Thyroid gland (tissue), 4 donors: Measurements from ENCODE around the gene CDC42EP5. TPM values are rescaled to one million over a fixed set of nuclear protein-coding genes. Genes with fewer than 3 reads are reported as not detected.

Experiments
- DNase-seq, 2 donors: peaks; one replicate each; pipeline ENCODE4 v3.0.0-alpha.2; 2019
- H3K27ac ChIP-seq, 3 donors: fragments of 200-600 bp; sonication (generic); 1 replicate in 2 of 3; 2 replicates in 1 of 3; pipeline ENCODE4 v1.5.1; 2016 to 2019; ENCODE audit warnings: mild to moderate bottlenecking in 1 of 3, moderate library complexity in 1 of 3
- H3K27me3 ChIP-seq: fragments of 200-600 bp; sonication (generic); one replicate; pipeline ENCODE4 v1.5.1; 2019
- H3K36me3 ChIP-seq, 2 donors: fragments of 200-600 bp; sonication (generic); one replicate each; pipeline ENCODE4 v1.5.1; 2016 to 2019
- H3K4me1 ChIP-seq, 2 donors: fragments of 200-600 bp; sonication (generic); one replicate each; pipeline ENCODE4 v1.5.1; 2017 to 2019
- H3K4me3 ChIP-seq, 3 donors: fragments of 200-600 bp; sonication (generic); replicated peaks in 1 of 3; 1 replicate in 2 of 3; 2 replicates in 1 of 3; pipeline ENCODE4 v1.5.1; 2016; ENCODE audit warnings: mild to moderate bottlenecking in 1 of 3
- H3K9me3 ChIP-seq: fragments of 200-600 bp; sonication (generic); one replicate; pipeline ENCODE4 v1.5.1; 2017
- POLR2A ChIP-seq, 2 donors: fragments of 450-650 bp; IDR thresholded peaks; one replicate each; pipeline ENCODE4 v1.6.1; 2017; ENCODE audit warnings: antibody characterized with exemption in 2 of 2, mild to moderate bottlenecking in 2 of 2, moderate library complexity in 1 of 2
- WGBS, 2 donors: methylation state at CpG; one replicate each; pipeline ENCODE4 v1.1.5; 2017; 5-methylcytosine and 5-hydroxymethylcytosine counted together
- intact Hi-C: fragments of 100-400 bp; cut with DNase I; formaldehyde crosslinking; loops from one replicate; pipeline ENCODE4 v1.15.1; 2023
- total RNA-seq, 4 donors: library from RNA; depleted of rRNA; stranded (reverse); fragments of >200 nt; gene quantifications; one replicate each; pipeline ENCODE4 v1.2.3, GENCODE V29; 2016
- TF ChIP-seq, protein P1 (sequence below), 6 experiments: fragments of 200-600 bp in 3 of 6; fragments of 450-650 bp in 3 of 6; sonication (generic) in 3 of 6; IDR thresholded peaks; one replicate each; pipeline ENCODE4 v1.5.1; 2016 to 2019; ENCODE audit warnings: antibody characterized with exemption in 6 of 6, mild to moderate bottlenecking in 2 of 6, inconsistent platforms in 1 of 6, moderate library complexity in 1 of 6

CDC42EP5 gene
- total RNA-seq, 4 donors from 2014 or later: 1.8 to 18.7 (median 12.1) TPM

DNA sequence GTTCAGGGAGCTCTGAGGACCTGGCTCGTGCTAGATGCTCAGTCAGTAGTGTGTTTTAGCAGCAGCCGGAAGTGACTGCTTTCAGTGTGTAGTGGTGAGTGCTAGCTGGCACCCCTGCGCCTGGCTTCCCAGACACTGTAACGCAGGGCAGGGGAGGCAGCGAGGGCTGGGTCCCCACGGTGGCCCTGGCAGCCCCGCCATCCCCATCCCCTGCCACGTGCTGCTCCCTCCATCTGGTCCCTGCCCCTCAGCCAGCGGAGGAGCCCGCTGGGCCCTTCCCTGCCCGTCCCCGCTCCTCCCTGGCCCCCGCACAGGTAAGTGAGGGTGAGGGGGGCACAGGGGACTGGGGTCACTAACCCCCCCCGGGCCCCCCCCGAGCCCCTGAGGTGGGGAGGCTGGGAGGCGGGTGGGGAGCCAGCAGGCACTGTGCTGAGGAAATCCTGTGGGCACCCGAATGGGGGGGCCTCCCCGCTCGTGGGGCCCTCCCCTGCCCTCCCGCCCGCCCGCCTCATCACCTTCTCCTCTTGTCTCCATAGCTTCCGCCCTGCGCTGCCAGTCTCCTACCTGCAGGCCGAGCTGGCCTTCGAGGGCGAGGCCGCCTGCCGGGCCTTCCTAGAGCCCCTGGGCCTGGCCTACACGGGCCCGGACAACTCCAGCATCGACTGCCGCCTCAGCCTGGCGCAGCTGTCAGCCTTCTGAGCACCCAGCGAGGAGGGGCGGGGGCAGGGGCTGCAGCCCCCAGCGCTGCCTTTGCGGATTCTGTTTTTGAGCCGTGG is 12.7 kb downstream of the CDC42EP5 start:
- peaks cover 14 to 28% of the 10 kb centered on the region in 2 donors for H3K4me1 ChIP-seq
- no peak overlapping the region for H3K4me3 ChIP-seq
- intact Hi-C loops: no loop called here
- H3K27ac ChIP-seq: no peak overlapping the region
- H3K9me3 ChIP-seq: no peaks in the 10 kb centered on the region
- H3K27me3 ChIP-seq: no peaks in the 10 kb centered on the region
- peaks cover 58 to 69% of the 10 kb centered on the region in 2 donors for H3K36me3 ChIP-seq
- TF ChIP-seq, protein P1, sequence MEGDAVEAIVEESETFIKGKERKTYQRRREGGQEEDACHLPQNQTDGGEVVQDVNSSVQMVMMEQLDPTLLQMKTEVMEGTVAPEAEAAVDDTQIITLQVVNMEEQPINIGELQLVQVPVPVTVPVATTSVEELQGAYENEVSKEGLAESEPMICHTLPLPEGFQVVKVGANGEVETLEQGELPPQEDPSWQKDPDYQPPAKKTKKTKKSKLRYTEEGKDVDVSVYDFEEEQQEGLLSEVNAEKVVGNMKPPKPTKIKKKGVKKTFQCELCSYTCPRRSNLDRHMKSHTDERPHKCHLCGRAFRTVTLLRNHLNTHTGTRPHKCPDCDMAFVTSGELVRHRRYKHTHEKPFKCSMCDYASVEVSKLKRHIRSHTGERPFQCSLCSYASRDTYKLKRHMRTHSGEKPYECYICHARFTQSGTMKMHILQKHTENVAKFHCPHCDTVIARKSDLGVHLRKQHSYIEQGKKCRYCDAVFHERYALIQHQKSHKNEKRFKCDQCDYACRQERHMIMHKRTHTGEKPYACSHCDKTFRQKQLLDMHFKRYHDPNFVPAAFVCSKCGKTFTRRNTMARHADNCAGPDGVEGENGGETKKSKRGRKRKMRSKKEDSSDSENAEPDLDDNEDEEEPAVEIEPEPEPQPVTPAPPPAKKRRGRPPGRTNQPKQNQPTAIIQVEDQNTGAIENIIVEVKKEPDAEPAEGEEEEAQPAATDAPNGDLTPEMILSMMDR (IDR thresholded peaks at IDR 0.05): no peak
- TF ChIP-seq POLR2A (IDR thresholded peaks at IDR 0.05): no peak
- 85 to 95% methylated on average over 13 to 31 of the region's 39 CpGs for WGBS, 2 donors
- no peak for DNase-seq

DNA sequence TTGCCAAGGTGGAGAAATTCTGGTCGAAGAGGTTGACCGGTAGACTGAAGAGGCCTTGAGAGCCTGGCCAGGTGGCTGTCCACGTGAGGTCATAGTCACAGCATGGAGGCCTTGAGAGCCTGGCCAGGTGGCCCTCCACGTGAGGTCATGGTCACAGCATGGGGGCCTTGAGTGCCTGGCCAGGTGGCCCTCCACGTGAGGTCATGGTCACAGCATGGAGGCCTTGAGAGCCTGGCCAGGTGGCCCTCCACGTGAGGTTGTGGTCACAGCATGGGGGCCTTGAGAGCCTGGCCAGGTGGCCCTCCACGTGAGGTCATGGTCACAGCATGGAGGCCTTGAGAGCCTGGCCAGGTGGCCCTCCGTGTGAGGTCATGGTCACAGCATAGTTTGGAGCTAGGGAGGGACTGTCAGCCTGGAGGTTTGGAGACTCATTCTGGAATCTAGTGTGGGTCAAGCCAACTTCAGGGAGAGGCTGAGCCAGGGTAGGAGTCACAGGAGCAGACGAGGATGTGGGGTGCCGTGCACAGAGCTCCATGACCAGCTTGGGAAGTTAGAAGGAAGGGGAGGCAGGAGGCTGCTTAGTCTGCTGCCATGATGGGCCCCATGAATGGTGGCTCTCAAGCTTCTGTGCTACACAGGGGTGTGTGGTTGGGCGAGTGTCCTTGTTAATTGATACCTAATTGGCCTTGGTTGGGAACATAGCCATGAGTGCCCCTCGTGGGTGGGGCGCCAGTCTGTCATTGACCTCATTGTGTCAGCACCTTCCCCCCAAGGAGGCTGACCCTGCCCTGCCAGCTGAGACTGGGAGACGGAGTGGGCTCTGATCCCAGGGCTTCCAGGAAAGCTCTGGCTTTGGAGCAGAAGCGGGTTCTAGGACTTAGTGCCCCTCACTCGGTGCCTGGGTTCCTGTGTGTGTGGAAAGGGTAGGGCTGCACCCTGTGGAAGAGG is 13.5 kb downstream of the CDC42EP5 start:
- intact Hi-C loops: no loop called here

DNA sequence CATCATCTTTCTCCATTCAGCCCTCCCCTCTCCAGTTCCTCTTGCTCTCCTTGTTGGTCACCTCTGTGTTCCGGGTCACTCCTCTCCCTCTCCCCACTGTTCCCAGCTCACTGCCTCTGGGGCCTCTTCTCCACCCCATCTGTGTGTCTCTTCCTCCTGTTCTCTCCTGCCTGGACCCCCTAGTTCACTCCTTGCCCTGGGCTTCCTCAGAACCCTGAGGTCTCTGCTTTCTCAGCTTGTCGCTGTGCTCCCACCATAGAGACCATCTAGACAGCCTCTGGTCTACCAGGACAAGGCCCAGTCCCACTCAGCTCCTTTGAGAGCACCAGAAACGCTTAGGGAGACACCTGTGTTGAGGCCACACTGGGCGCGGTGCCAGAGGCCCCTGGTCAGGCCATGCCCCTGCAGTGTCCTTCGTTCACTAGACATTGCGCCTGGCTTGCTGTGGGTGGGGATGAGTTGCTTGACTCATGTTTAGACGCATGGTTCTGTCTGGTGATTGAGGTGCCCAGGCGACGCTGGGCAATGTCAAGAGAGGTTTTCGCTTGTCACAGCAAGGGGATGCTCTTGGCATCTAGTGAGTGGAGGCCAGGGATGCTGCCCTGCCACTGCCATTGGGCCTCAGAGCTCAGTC is 14.3 kb downstream of the CDC42EP5 start:
- intact Hi-C loops: no loop called here
- Histone ChIP-seq H3K36me3 (peaks cover 75 to 85% of the 10 kb centered on the region in 2 donors), H3K9me3 (no peaks in the 10 kb centered on the region), H3K4me1 (peaks cover 14 to 23% of the 10 kb centered on the region in 2 donors), H3K27me3 (no peaks in the 10 kb centered on the region), H3K4me3 (no peak overlapping the region), H3K27ac (no peak overlapping the region)
- 88 to 90% methylated on average over 4 to 11 of the region's 11 CpGs for WGBS, 2 donors
- TF ChIP-seq, protein P1 (IDR thresholded peaks at IDR 0.05): no peak
- TF ChIP-seq POLR2A (IDR thresholded peaks at IDR 0.05): no peak
- no peak for DNase-seq

More for the DNA sequence above, 13.5 kb downstream of the CDC42EP5 start:
- H3K27ac ChIP-seq: no peak overlapping the region
- 84 to 87% methylated on average over 11 to 14 of the region's 16 CpGs for WGBS, 2 donors
- no peaks in the 10 kb centered on the region for H3K9me3 ChIP-seq
- peaks cover 14 to 28% of the 10 kb centered on the region in 2 donors for H3K4me1 ChIP-seq
- no peaks in the 10 kb centered on the region for H3K27me3 ChIP-seq
- no peak overlapping the region for H3K4me3 ChIP-seq
- no peak for DNase-seq
- TF ChIP-seq POLR2A (IDR thresholded peaks at IDR 0.05): no peak
- TF ChIP-seq, protein P1 (IDR thresholded peaks at IDR 0.05): no peak
- H3K36me3 ChIP-seq: peaks cover 67 to 77% of the 10 kb centered on the region in 2 donors

DNA sequence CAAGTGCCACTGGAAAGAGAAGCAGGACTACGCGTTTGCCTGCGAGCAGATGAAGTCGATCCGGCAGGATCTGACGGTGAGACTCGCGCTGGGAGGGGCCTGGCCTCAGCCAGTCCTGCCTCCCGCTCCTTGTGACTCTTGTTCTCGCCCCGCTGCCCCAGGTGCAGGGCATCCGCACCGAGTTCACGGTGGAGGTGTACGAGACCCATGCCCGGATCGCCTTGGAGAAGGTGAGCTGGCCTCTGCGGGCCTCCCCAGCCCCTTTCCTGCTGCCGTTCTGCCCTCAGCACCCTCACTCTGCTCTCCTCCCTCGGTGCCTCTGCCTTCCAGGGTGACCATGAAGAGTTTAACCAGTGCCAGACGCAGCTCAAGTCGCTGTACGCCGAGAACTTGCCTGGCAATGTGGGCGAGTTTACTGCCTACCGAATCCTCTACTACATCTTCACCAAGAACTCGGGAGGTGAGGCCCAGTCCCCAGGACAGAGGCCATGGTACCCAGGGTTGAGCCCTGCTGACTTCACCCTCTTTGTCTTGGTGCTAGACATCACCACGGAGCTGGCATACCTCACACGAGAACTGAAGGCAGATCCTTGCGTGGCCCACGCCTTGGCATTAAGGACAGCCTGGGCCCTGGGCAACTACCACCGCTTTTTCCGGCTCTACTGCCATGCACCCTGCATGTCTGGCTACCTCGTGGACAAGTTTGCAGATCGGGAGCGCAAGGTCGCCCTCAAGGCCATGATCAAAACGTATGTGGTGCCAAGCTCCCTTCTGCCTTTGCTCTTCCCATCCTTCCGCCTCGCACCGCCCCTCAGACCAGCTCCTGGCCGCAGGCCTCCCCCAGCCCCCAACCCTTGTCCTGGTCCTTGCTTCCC is 15.1 kb downstream of the CDC42EP5 start:
- no peak overlapping the region for H3K27ac ChIP-seq
- intact Hi-C loops: no loop called here
- WGBS, 2 donors: 94 to 95% methylated on average over 29 to 40 of the region's 42 CpGs
- no peak overlapping the region for H3K4me3 ChIP-seq
- DNase-seq: no peak
- no peaks in the 10 kb centered on the region for H3K27me3 ChIP-seq
- peaks cover 82 to 93% of the 10 kb centered on the region in 2 donors for H3K36me3 ChIP-seq
- H3K9me3 ChIP-seq: no peaks in the 10 kb centered on the region
- peaks cover 14 to 22% of the 10 kb centered on the region in 2 donors for H3K4me1 ChIP-seq
- TF ChIP-seq POLR2A (IDR thresholded peaks at IDR 0.05): no peak
- TF ChIP-seq, protein P1 (IDR thresholded peaks at IDR 0.05): no peak
